HG03432 (cell line): ENCODE results near the gene PATJ.
"Not testable (repeated sequence)": the region's sequence is repeated elsewhere in the genome, so short reads cannot be mapped to it uniquely, and the experiment has no call there.

Experiments used
- ATAC-seq: cut with Tn5 transposase; IDR thresholded peaks from one replicate; pipeline ENCODE4 v1.9.1; 2021; ENCODE audit warnings: mild to moderate bottlenecking, moderate library complexity; ENCODE audit not compliant: unreplicated experiment

PATJ gene

GRCh38 chr1:61819421-61819820, 77.1 kb downstream of the PATJ start:
- ATAC-seq, result no peak

- ATAC-seq, result no peak
These were observed 83.1 kb downstream of the PATJ start for GRCh38 chr1:61825393-61825792.

DNA sequence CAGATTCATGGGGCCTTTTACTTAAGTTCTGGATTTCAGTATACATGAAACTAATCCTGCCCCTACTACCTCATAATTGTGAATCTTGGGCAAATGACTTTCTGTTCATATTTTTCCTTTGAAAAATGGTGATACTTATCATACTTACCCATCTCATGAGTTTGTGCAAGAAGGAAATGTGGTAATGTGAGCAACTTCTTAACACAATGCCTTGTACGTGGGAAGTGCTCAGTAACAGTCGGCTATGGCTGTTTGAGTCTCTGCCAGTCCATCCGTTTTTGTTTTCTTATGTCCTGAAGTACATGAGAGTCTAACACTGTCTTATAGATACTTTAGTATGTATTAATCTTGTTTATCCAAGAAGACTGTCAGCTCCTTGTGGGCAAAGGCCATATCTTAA, 86.5 kb downstream of the PATJ start:
- no peak for ATAC-seq

DNA sequence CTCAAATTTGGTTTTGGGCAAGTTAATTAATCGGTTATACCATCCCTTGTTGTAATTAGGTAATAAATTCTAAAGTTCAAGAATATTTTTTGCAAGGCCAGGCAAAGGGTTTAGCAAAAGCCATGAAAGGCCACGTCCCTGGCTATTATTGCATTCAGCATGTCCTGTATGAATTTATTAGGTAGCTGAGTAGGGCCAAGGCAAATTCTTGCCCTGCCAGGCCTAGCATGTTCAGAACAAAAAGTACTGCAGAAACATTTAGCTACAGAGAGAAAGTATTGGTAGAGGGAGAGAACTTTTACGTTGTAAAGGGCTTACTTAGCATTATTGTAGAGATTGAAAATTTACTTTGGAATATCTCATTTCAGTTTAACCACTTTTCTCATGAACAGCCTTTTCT, 94.4 kb downstream of the PATJ start:
- no peak for ATAC-seq

- ATAC-seq, result not testable (repeated sequence)
These were observed 95.3 kb downstream of the PATJ start for GRCh38 chr1:61837607-61838006.

DNA sequence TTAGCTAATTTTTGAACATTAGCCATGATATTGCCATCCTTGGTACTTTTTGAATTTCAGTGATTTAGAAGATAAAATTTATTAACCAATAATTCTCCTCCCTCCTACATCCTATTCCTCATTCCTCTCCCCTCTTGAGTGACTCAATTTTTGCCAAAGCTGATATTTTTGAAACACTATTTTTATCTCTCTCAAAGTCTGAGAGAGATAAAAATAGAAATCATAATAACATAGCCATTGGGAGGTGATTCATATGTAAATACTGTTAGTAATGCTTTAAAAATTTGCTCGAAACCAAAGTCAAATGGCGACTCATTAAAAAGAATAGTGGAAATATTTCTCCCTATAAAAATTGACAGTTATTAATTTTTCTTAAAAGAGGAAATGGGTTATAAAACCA, 97.4 kb downstream of the PATJ start:
- no peak for ATAC-seq

DNA sequence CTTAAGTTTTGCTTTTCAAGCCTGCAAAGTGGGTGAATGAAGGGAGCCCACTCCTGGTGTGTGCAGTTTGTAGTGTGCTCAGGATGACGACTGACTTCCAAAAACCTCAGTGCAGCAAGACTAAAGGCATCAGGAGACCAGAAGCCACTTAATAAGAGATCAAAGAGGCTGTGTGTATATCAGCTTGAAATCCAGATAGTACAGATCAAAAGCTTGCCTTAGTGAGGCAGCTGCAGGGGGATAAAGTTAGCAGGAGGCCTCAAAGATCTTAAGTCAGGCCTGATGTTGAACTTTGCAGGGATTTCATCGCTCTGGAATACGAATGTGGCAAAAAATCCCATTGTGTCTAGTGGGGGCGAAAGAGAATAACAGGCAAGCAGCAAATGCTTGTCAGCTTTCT, 99.8 kb downstream of the PATJ start:
- ATAC-seq, result no peak

- ATAC-seq, result no peak
These were observed 100.7 kb downstream of the PATJ start for GRCh38 chr1:61842863-61843514.

DNA sequence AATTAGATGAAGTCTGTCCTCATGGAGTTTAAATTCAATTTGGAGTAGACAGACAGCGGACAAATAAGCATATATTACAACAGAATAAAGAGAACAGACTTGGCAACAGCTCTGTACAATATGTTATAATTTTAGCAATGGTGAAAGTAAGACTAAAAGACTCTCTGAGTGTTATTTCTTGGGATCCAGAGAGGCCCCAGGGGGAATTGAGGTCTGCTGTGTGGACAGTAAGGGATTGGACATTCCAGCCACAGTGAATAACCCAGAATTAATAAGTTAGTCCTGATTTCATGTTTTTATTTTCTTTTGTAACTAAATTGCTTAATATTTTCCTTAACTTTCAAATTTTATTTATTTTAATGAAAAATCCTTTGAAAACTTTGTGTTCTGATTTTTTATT, 101.7 kb downstream of the PATJ start:
- ATAC-seq, result no peak

GRCh38 chr1:61844664-61845063, 102.4 kb downstream of the PATJ start:
- ATAC-seq, result not testable (repeated sequence)

DNA sequence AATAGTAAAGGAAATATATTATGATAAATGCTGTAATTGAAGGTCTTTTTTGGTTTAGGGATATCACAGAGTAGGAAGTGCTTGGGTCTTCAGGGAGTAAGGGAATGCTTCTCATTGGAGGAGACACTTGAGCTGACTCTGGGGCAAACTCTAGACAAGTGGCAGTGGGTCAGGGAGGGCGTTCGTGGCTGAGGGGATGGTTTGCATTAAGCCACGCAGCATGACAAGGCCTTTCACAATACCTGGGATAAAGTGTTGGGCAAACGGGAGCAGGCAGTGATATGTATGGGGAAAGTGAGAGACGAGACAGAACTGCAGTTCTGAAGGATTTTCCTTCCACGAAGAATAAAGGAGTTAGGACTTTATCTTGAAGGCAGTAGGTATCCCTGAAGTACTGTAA, 109.0 kb downstream of the PATJ start:
- ATAC-seq, result no peak

GRCh38 chr1:61851849-61852669, 109.8 kb downstream of the PATJ start:
- peak; percentile 78 for ATAC-seq

DNA sequence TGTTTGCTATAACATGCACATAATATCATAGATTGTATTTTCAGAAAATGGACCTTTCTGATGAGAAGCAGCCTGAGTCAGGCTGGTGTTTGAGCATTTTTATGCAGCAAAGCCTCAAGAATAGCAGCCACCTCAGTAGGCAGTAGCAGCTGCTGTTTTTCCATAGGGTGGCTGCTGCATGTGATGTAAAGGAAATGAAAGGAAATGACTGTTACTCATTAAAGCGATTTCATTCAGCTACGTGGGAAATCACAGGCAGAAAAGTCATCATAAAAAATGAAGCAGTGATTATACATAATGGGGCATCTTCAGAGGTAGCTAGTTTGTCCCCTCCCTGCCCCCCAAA, 110.4 kb downstream of the PATJ start:
- no peak for ATAC-seq

GRCh38 chr1:61853583-61853982, 111.3 kb downstream of the PATJ start:
- ATAC-seq, result no peak

DNA sequence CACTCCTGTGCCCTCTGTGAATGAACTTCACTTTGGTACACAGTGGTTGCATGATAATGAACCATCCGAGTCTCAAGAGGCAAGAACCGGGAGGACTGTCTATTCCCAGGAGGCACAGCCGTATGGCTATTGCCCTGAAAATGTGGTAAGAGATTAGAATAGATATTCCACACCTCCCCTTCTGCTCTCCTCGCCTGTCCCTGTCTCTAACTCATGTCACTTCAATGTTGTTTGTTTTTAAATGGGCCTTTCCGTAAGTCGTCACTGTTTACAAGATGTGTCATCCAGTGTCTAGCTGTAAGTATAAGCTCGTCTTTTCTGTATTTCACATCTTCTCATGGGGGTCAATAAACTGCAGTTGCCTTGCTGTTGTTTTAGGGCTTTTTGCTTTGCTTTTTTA, 122.2 kb downstream of the PATJ start:
- no peak for ATAC-seq

- ATAC-seq, result no peak
These were observed 123.5 kb downstream of the PATJ start for GRCh38 chr1:61865646-61866220.

GRCh38 chr1:61869691-61870109, 127.4 kb downstream of the PATJ start:
- no peak for ATAC-seq

- ATAC-seq, result no peak
These were observed 129.9 kb downstream of the PATJ start for GRCh38 chr1:61872206-61872605.

GRCh38 chr1:61873581-61873980, 131.3 kb downstream of the PATJ start:
- no peak for ATAC-seq

- no peak for ATAC-seq
These were observed 131.7 kb downstream of the PATJ start for GRCh38 chr1:61873994-61874393.

GRCh38 chr1:61875198-61875597, 132.9 kb downstream of the PATJ start:
- no peak for ATAC-seq

DNA sequence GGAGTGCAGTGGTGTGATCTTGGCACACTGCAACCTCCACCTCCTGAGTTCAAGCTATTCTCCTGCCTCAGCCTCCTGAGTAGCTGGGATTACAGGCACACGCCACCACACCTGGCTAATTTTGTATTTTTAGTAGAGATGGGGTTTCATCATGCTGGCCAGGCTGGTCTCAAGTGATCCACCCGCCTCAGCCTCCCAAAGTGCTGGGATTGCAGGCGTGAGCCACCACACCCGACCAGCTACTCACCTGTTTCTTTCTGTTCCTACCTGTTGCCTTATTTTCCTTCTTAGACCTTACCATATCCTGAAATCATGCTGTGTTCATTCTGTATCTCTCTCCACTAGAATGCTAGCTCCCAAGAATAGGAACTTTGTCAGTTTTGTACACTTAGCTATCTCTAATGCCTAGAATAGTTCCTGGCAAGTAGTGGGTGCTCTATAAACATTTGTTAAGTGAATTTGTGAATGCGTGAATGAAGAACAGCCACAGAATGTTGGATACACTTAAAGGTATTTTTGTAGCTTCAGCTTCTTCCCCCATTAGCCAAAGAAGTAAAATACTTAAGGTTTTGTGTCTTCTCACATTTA, 137.7 kb downstream of the PATJ start:
- not testable (repeated sequence) for ATAC-seq
